GM23338 (cell line): ENCODE measurements around the gene OR10A4. TPM values are rescaled to one million over a fixed set of nuclear protein-coding genes. Genes with fewer than 3 reads are reported as not detected.

Experiments used
- ATAC-seq: fragments of 200-7000 bp; cut with Tn5 transposase; 3 replicates; pipeline ENCODE4 v1.9.1; 2020
- DNase-seq: peaks from one replicate; pipeline ENCODE4 v3.0.0-alpha.2; 2015; ENCODE audit warnings: low spot score
- H2AFZ ChIP-seq: fragments of 200-600 bp; sonication (generic); 2 replicates; pipeline ENCODE4 v1.8.0; 2016; ENCODE audit warnings: antibody characterized with exemption, mild to moderate bottlenecking, moderate library complexity
- H3F3A ChIP-seq: fragments of 200-600 bp; sonication (generic); replicated peaks from 2 replicates; pipeline ENCODE4 v1.8.0; 2017; ENCODE audit warnings: antibody characterized with exemption, mixed run types, low read depth
- H3K27ac ChIP-seq: fragments of 200-600 bp; sonication (generic); 2 replicates; pipeline ENCODE4 v1.6.1; 2016; ENCODE audit warnings: low read depth
- H3K27me3 ChIP-seq: fragments of 200-600 bp; sonication (generic); 2 replicates; pipeline ENCODE4 v1.8.0; 2016; ENCODE audit warnings: mild to moderate bottlenecking, mixed run types, moderate library complexity; ENCODE audit not compliant: insufficient read depth
- H3K36me3 ChIP-seq: fragments of 200-600 bp; sonication (generic); 2 replicates; pipeline ENCODE4 v1.8.0; 2016; ENCODE audit warnings: mild to moderate bottlenecking; ENCODE audit not compliant: insufficient read depth
- H3K4me1 ChIP-seq: fragments of 200-600 bp; sonication (generic); 2 replicates; pipeline ENCODE4 v1.8.0; 2016; ENCODE audit warnings: mild to moderate bottlenecking, moderate library complexity; ENCODE audit not compliant: insufficient read depth
- H3K4me2 ChIP-seq: fragments of 200-600 bp; sonication (generic); 2 replicates; pipeline ENCODE4 v1.7.1; 2017; ENCODE audit warnings: mixed run types
- H3K4me3 ChIP-seq: fragments of 200-600 bp; sonication (generic); 2 replicates; pipeline ENCODE4 v1.6.1; 2016; ENCODE audit warnings: mixed run types
- H3K79me2 ChIP-seq: fragments of 200-600 bp; sonication (generic); replicated peaks from 2 replicates; pipeline ENCODE4 v1.8.0; 2017; ENCODE audit warnings: mild to moderate bottlenecking; ENCODE audit not compliant: insufficient read depth
- H3K9me2 ChIP-seq: fragments of 200-600 bp; sonication (generic); 2 replicates; pipeline ENCODE4 v1.8.0; 2017; ENCODE audit not compliant: insufficient read depth
- H4K20me1 ChIP-seq: fragments of 200-600 bp; sonication (generic); replicated peaks from 2 replicates; pipeline ENCODE4 v1.8.0; 2017; ENCODE audit warnings: mild to moderate bottlenecking; ENCODE audit not compliant: insufficient read depth
- H3K27ac Mint-ChIP-seq: 2 replicates; pipeline ENCODE4 v1.8.0; 2020; ENCODE audit warnings: inconsistent platforms, mild to moderate bottlenecking, moderate library complexity, mixed read lengths
- H3K27me3 Mint-ChIP-seq: 3 replicates; pipeline ENCODE4 v1.8.0; 2022; ENCODE audit warnings: low read depth, mild to moderate bottlenecking, moderate library complexity, mixed read lengths, inconsistent platforms; ENCODE audit not compliant: insufficient read depth, poor library complexity
- H3K36me3 Mint-ChIP-seq: 3 replicates; pipeline ENCODE4 v1.8.0; 2021; ENCODE audit warnings: low read depth, mild to moderate bottlenecking, inconsistent platforms, moderate library complexity, mixed read lengths
- H3K4me1 Mint-ChIP-seq: 3 replicates; pipeline ENCODE4 v1.8.0; 2020; ENCODE audit warnings: mild to moderate bottlenecking, inconsistent platforms, mixed read lengths
- H3K4me3 Mint-ChIP-seq: 3 replicates; pipeline ENCODE4 v1.8.0; 2021; ENCODE audit warnings: moderate library complexity, mild to moderate bottlenecking, inconsistent platforms, mixed read lengths
- H3K9me3 Mint-ChIP-seq: 3 replicates; pipeline ENCODE4 v1.8.0; 2020; ENCODE audit warnings: moderate library complexity, mild to moderate bottlenecking, inconsistent platforms, mixed read lengths
- CREB1 ChIP-seq: fragments of 250-450 bp; sonication (Bioruptor Pico); IDR thresholded peaks from 2 replicates; pipeline ENCODE4 v1.5.0; 2020; ENCODE audit warnings: low read depth, mild to moderate bottlenecking, moderate library complexity
- CTCF ChIP-seq, 2 experiments: fragments of 200-600 bp in 1 of 2; sonication (generic) in 1 of 2; conservative IDR thresholded peaks; 2 replicates each; pipeline versions ENCODE4 v1.5.1 to v1.6.1; 2016 to 2017; ENCODE audit warnings: antibody characterized with exemption in 2 of 2, low read depth in 2 of 2, mild to moderate bottlenecking in 2 of 2, moderate library complexity in 1 of 2
- ETS1 ChIP-seq: IDR thresholded peaks from 2 replicates; pipeline ENCODE4 v1.6.1; 2016; ENCODE audit warnings: antibody characterized with exemption
- EZH2 ChIP-seq: fragments of 200-600 bp; sonication (generic); IDR thresholded peaks from one replicate; pipeline ENCODE4 v1.8.0; 2017; ENCODE audit warnings: antibody characterized with exemption, mild to moderate bottlenecking, low read depth; ENCODE audit not compliant: unreplicated experiment
- STAT1 ChIP-seq: IDR thresholded peaks from one replicate; pipeline ENCODE4 v1.6.1; 2016; ENCODE audit warnings: antibody characterized with exemption; ENCODE audit not compliant: unreplicated experiment
- ZNF114 ChIP-seq: fragments of 250-450 bp; sonication (Bioruptor Pico); IDR thresholded peaks from 2 replicates; pipeline ENCODE4 v1.5.0; 2020; ENCODE audit warnings: mild to moderate bottlenecking, moderate library complexity
- polyA plus RNA-seq: library from polyadenylated mRNA; unstranded; fragments of >200 nt; fragmentation: Nextera tagmentation; extraction: Ambion mirVana; gene quantifications from 2 replicates; pipeline ENCODE4 v1.2.1, GENCODE V29; 2016
- total RNA-seq: library from RNA; depleted of rRNA; stranded (reverse); fragments of >200 nt; shearing (Covaris generic); gene quantifications from 2 replicates; pipeline ENCODE4 v1.2.3, GENCODE V29; 2014
- TF ChIP-seq, protein P1 (sequence below): IDR thresholded peaks from one replicate; pipeline ENCODE4 v1.6.1; 2018; ENCODE audit warnings: antibody characterized with exemption; ENCODE audit not compliant: unreplicated experiment

Gene OR10A4
- total and polyA plus RNA-seq, 2 experiments from 2014 or later: 0.21 TPM; not detected in 1

DNA sequence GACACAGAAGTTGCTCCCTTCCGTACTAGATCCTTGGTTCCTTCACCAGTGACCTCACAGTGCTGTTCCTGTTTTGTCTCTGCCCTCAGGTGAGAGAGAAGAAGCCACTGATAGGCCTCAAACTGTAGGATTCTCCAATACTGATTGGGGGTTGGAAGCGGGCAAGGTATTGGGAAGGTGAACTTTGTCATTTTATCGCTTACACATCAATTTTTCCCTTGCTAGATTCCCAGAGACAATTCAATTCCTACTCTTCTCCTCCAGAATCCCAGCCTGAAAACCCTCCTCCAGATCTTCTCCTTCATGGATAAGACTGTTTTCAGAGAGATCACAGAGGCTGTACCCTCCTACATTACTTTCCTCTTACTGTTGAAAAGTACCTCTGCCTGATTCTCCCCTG is 35.0 kb downstream of the OR10A4 start:
- H3K9me2 ChIP-seq: no peaks in the 10 kb centered on the region
- H3K27ac Mint-ChIP-seq: no peak overlapping the region
- H4K20me1 ChIP-seq: no peaks in the 10 kb centered on the region
- TF ChIP-seq EZH2 (no peak), CTCF (conservative IDR thresholded peaks at IDR 0.05; ENCODE audit: low read depth in 2 of 2) (no peak), ETS1 (no peak), CREB1 (CRISPR knock-in tag) (no peak)
- TF ChIP-seq, protein P1, sequence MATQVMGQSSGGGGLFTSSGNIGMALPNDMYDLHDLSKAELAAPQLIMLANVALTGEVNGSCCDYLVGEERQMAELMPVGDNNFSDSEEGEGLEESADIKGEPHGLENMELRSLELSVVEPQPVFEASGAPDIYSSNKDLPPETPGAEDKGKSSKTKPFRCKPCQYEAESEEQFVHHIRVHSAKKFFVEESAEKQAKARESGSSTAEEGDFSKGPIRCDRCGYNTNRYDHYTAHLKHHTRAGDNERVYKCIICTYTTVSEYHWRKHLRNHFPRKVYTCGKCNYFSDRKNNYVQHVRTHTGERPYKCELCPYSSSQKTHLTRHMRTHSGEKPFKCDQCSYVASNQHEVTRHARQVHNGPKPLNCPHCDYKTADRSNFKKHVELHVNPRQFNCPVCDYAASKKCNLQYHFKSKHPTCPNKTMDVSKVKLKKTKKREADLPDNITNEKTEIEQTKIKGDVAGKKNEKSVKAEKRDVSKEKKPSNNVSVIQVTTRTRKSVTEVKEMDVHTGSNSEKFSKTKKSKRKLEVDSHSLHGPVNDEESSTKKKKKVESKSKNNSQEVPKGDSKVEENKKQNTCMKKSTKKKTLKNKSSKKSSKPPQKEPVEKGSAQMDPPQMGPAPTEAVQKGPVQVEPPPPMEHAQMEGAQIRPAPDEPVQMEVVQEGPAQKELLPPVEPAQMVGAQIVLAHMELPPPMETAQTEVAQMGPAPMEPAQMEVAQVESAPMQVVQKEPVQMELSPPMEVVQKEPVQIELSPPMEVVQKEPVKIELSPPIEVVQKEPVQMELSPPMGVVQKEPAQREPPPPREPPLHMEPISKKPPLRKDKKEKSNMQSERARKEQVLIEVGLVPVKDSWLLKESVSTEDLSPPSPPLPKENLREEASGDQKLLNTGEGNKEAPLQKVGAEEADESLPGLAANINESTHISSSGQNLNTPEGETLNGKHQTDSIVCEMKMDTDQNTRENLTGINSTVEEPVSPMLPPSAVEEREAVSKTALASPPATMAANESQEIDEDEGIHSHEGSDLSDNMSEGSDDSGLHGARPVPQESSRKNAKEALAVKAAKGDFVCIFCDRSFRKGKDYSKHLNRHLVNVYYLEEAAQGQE: no peak
- no peaks in the 10 kb centered on the region for H3K4me1 ChIP-seq
- H3K4me3 ChIP-seq: no peak overlapping the region
- no peaks in the 10 kb centered on the region for H3K4me1 Mint-ChIP-seq
- H3K27ac ChIP-seq: no peak overlapping the region
- no peaks in the 10 kb centered on the region for H3K9me3 Mint-ChIP-seq
- DNase-seq (no peak), ATAC-seq (no peak)
- H3K4me2 ChIP-seq: no peak overlapping the region
- no peaks in the 10 kb centered on the region for H3K36me3 Mint-ChIP-seq
- H3K27me3 Mint-ChIP-seq: peaks cover 2% of the 10 kb centered on the region
- H3K36me3 ChIP-seq: no peaks in the 10 kb centered on the region
- no peaks in the 10 kb centered on the region for H3K79me2 ChIP-seq
- H3F3A ChIP-seq: no peaks in the 10 kb centered on the region
- H3K27me3 ChIP-seq: no peaks in the 10 kb centered on the region
- no peak overlapping the region for H3K4me3 Mint-ChIP-seq
- no peak overlapping the region for H2AFZ ChIP-seq

DNA sequence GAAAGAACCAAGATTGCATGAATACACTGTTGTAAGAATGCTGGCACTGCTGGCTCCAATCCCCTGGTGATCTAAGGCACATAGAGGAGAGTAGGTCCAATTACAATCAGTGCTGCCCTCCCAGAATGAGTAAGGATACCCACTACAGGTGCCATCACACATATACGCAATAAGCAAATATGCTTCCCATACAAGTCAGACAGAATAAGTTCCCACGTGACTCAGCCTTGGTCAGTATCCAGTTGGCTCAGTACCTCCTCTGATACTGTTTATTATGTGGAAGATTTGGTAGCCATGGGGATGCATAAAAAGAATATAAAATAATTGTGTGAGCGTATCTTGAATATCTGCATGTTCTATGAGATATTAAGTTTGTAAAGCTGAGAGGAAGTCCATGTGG is 35.5 kb downstream of the OR10A4 start:
- H3K27ac Mint-ChIP-seq: no peak overlapping the region
- H3K27ac ChIP-seq: no peak overlapping the region
- no peak for DNase-seq
- no peak overlapping the region for H3K4me3 ChIP-seq
- H2AFZ ChIP-seq: no peak overlapping the region
- no peaks in the 10 kb centered on the region for H3F3A ChIP-seq
- H3K4me2 ChIP-seq: no peak overlapping the region
- H4K20me1 ChIP-seq: no peaks in the 10 kb centered on the region
- no peak overlapping the region for H3K4me3 Mint-ChIP-seq
- H3K9me3 Mint-ChIP-seq: no peaks in the 10 kb centered on the region
- H3K36me3 Mint-ChIP-seq: no peaks in the 10 kb centered on the region
- H3K4me1 Mint-ChIP-seq: no peaks in the 10 kb centered on the region
- ATAC-seq: no peak
- H3K27me3 Mint-ChIP-seq: peaks cover 2% of the 10 kb centered on the region
- H3K27me3 ChIP-seq: no peaks in the 10 kb centered on the region
- no peaks in the 10 kb centered on the region for H3K36me3 ChIP-seq
- no peaks in the 10 kb centered on the region for H3K9me2 ChIP-seq
- no peaks in the 10 kb centered on the region for H3K4me1 ChIP-seq
- H3K79me2 ChIP-seq: no peaks in the 10 kb centered on the region
- TF ChIP-seq ZNF114 (CRISPR knock-in tag) (no peak), CTCF (conservative IDR thresholded peaks at IDR 0.05; ENCODE audit: low read depth in 2 of 2) (no peak), STAT1 (no peak)
